Activated B cell treated with CpG ODN at 0.5 μM for 24 hours (primary cell): ENCODE measurements around the gene AGAP2. TPM values are rescaled to one million over a fixed set of nuclear protein-coding genes. Genes with fewer than 3 reads are reported as not detected.
"Not testable (repeated sequence)": the region's sequence is repeated elsewhere in the genome, so short reads cannot be mapped to it uniquely, and the experiment has no call there.

Source experiments
- ATAC-seq: fragments of 200-7000 bp; cut with Tn5 transposase; one replicate; pipeline ENCODE4 v1.10.0; 2021; ENCODE audit warnings: low read depth, mild to moderate bottlenecking, moderate library complexity
- CTCF ChIA-PET: fragments of 350-600 bp; sonication (Branson Sonifier 250); formaldehyde crosslinking; loops from one replicate; lab custom pipeline; 2021; ENCODE audit warnings: antibody characterized with exemption; lab: Charles Lee
- POLR2A ChIA-PET: fragments of 350-600 bp; sonication (Branson Sonifier 250); formaldehyde crosslinking; loops from one replicate; lab custom pipeline; 2021; ENCODE audit warnings: antibody characterized with exemption; lab: Charles Lee
- DNase-seq: peaks from one replicate; pipeline ENCODE4 v3.0.0; 2022
- H3K27ac Mint-ChIP-seq: one replicate; pipeline ENCODE4 v1.8.0; 2020; ENCODE audit warnings: mixed read lengths
- H3K27me3 Mint-ChIP-seq: one replicate; pipeline ENCODE4 v1.8.0; 2021; ENCODE audit warnings: mixed read lengths
- H3K36me3 Mint-ChIP-seq: one replicate; pipeline ENCODE4 v1.8.0; 2021; ENCODE audit warnings: low read depth, mixed read lengths
- H3K4me1 Mint-ChIP-seq: one replicate; pipeline ENCODE4 v1.8.0; 2021; ENCODE audit warnings: mixed read lengths
- H3K4me3 Mint-ChIP-seq: one replicate; pipeline ENCODE4 v1.8.0; 2020; ENCODE audit warnings: mild to moderate bottlenecking, mixed read lengths
- H3K9me3 Mint-ChIP-seq: one replicate; pipeline ENCODE4 v1.8.0; 2020; ENCODE audit warnings: mixed read lengths
- intact Hi-C: fragments of 100-400 bp; cut with micrococcal nuclease; formaldehyde crosslinking; loops from one replicate; pipeline ENCODE4 v1.15.1; 2024
- total RNA-seq: library from RNA; stranded (reverse); gene quantifications from 2 replicates; pipeline ENCODE4 v1.2.3, GENCODE V29; 2022
- TF ChIP-seq, protein P1 (sequence below): fragments of 200-600 bp; IDR thresholded peaks from one replicate; pipeline ENCODE4 v1.8.0; 2022; ENCODE audit warnings: antibody characterized with exemption, mild to moderate bottlenecking

Gene AGAP2
- total RNA-seq, 1 donor from 2014 or later = 18.5 TPM

DNA sequence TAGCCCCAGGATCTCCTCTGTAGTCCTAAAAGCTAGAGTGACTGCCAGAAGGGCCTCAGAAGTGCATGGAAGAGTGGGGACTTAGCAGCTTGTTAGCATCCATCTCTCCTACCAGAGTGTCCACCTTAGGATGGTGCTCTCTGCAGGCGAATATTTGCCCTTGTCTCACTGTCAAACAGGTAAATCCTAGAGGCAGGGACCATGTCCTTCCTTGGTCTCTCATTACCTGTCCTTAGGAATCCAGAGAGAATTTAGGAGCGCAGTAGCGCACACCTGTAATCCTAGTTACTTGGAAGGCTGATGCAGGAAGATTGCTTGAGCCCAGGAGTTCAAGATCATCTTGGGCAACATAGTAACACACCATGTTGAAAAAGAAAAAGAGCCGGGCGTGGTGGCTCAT, 21.4 kb downstream of the AGAP2 start:
- Mint-ChIP-seq H3K27ac (no peak overlapping the region), H3K27me3 (no peaks in the 10 kb centered on the region), H3K9me3 (no peaks in the 10 kb centered on the region), H3K4me1 (peaks cover 12% of the 10 kb centered on the region), H3K4me3 (no peak overlapping the region), H3K36me3 (peaks cover 81% of the 10 kb centered on the region)
- intact Hi-C loops = no loop called here
- ChIA-PET POLR2A (no interaction called here), CTCF (no interaction called here)
- DNase-seq = no peak
- TF ChIP-seq, protein P1, sequence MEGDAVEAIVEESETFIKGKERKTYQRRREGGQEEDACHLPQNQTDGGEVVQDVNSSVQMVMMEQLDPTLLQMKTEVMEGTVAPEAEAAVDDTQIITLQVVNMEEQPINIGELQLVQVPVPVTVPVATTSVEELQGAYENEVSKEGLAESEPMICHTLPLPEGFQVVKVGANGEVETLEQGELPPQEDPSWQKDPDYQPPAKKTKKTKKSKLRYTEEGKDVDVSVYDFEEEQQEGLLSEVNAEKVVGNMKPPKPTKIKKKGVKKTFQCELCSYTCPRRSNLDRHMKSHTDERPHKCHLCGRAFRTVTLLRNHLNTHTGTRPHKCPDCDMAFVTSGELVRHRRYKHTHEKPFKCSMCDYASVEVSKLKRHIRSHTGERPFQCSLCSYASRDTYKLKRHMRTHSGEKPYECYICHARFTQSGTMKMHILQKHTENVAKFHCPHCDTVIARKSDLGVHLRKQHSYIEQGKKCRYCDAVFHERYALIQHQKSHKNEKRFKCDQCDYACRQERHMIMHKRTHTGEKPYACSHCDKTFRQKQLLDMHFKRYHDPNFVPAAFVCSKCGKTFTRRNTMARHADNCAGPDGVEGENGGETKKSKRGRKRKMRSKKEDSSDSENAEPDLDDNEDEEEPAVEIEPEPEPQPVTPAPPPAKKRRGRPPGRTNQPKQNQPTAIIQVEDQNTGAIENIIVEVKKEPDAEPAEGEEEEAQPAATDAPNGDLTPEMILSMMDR = no peak
- ATAC-seq = no peak

DNA sequence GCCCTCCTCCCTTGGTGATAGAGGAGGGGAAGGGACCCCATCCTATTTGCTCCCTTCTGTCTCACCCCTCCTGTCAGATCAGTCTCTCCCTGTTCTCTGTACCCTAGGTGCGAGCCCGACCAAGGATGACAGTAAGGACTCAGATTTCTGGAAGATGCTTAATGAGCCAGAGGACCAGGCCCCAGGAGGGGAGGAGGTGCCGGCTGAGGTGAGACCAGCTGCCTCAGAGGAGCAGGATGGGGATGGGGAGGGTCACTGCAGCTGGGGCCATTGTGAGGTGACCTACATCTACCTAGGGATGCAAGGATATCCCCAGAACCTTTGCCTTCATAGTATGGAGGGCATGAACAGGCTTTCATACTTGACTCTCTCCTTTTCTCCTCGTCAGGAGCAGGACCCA, 22.2 kb downstream of the AGAP2 start:
- TF ChIP-seq, protein P1 = no peak
- DNase-seq = no peak
- POLR2A ChIA-PET = interaction anchor here (0.7 to 1.5 kb wide), 2 partner anchors 22 to 56 kb away, joined by 3 read pairs; partner anchors contain the start of genes EEF1AKMT3 and OS9
- peaks cover 80% of the 10 kb centered on the region for H3K36me3 Mint-ChIP-seq
- H3K9me3 Mint-ChIP-seq = no peaks in the 10 kb centered on the region
- ATAC-seq = no peak
- H3K27me3 Mint-ChIP-seq = no peaks in the 10 kb centered on the region
- H3K4me1 Mint-ChIP-seq = peaks cover 12% of the 10 kb centered on the region
- CTCF ChIA-PET = no interaction called here
- no peak overlapping the region for H3K27ac Mint-ChIP-seq
- H3K4me3 Mint-ChIP-seq = no peak overlapping the region
- intact Hi-C loops = no loop called here

DNA sequence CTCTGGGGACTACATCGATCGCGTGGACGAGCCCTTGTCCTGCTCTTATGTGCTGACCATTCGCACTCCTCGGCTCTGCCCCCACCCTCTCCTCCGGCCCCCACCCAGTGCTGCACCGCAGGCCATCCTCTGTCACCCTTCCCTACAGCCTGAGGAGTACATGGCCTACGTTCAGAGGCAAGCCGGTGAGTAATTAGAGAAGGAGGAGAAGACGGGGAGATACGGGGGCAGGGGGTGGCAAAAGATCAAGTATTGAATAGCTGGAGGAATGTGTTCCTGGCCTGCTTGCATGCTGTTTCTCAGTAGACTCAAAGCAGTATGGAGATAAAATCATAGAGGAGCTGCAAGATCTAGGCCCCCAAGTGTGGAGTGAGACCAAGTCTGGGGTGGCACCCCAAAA, 22.8 kb downstream of the AGAP2 start:
- no peak for ATAC-seq
- peak overlapping the region; percentile 1 for H3K4me3 Mint-ChIP-seq

DNA sequence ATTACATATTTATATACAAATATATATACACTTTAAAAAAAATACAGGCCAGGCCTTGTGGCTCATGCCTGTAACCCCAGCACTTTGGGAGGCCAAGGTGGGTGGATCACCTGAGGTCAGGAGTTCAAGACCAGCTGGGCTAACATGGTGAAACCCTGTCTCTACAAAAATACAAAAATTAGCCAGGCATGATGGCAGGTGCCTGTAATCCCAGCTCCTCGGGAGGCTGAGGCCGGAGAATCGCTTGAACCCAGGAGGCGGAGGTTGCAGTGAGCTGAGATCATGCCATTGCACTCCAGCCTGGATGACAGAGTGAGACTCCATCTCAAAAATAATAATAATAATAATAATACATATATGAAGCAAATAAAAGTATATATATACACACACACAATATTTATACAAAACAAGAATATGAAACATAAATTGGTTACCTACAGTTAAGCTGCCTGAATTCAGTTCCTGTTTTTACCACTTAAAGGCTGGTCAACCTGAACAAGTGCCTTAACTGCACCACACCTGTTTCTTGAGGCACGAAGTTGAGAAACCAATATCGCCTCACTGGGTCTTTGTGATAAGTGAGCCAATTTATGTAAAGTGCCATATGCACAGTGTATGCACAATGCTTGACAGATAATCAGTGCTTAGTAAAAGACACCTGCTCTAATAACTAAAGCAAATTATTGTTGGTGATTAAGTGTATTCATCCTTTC, 23.4 kb downstream of the AGAP2 start:
- H3K4me1 Mint-ChIP-seq = peaks cover 14% of the 10 kb centered on the region
- peak; percentile 84 for ATAC-seq
- POLR2A ChIA-PET = interaction anchor here (1.5 kb wide), 1 partner anchor 21 kb away, joined by 3 read pairs; the partner anchor contains the start of gene OS9
- H3K27me3 Mint-ChIP-seq, intact Hi-C loops, H3K27ac Mint-ChIP-seq, DNase-seq, CTCF ChIA-PET, H3K9me3 Mint-ChIP-seq: not testable (repeated sequence)
- H3K4me3 Mint-ChIP-seq = peak overlapping the region; percentile 1
- peaks cover 73% of the 10 kb centered on the region for H3K36me3 Mint-ChIP-seq

More for the DNA sequence above, 22.8 kb downstream of the AGAP2 start:
- Mint-ChIP-seq H3K36me3 (peaks cover 76% of the 10 kb centered on the region), H3K27ac (no peak overlapping the region), H3K27me3 (no peaks in the 10 kb centered on the region), H3K4me1 (peaks cover 12% of the 10 kb centered on the region), H3K9me3 (no peaks in the 10 kb centered on the region)
- no peak for DNase-seq
- ChIA-PET CTCF (no interaction called here), POLR2A (interaction anchor here (1.5 kb wide), 1 partner anchor 22 kb away, joined by 3 read pairs; the partner anchor contains the start of gene OS9)
- TF ChIP-seq, protein P1 = no peak
- intact Hi-C loops = no loop called here

DNA sequence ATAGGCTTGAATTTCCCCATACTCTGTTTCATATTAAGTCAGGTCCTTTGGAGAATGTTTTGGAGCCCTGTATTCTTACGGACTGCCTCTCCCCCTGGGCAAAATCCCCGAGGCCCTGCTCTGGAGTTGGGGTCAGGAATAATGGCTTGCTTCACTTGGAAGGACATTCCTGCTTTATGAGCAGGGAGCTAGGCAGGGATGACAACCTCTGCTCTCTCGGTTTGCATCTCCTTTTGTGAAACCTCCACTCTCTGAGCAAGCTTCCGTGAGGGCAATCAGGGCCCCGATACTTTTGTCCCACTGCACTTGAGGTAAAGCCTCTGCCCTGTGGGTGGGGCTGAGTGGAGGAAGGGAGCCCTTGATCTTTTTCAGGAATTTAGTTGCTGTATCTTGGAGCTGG, 25.3 kb downstream of the AGAP2 start:
- H3K27me3 Mint-ChIP-seq = no peaks in the 10 kb centered on the region
- peaks cover 68% of the 10 kb centered on the region for H3K36me3 Mint-ChIP-seq
- H3K27ac Mint-ChIP-seq = no peak overlapping the region
- TF ChIP-seq, protein P1 = no peak
- H3K4me1 Mint-ChIP-seq = peaks cover 16% of the 10 kb centered on the region
- DNase-seq (no peak), ATAC-seq (no peak)
- no peak overlapping the region for H3K4me3 Mint-ChIP-seq
- CTCF ChIA-PET = no interaction called here
- POLR2A ChIA-PET = interaction anchor here (0.6 kb wide), 1 partner anchor 9 kb away, joined by 7 read pairs; no protein-coding TSS in a partner anchor
- intact Hi-C loops = no loop called here
- H3K9me3 Mint-ChIP-seq = no peaks in the 10 kb centered on the region
